GM12872 (cell line): Measurements from ENCODE around the gene APBB2.

Experiments used
- CTCF ChIP-seq: IDR thresholded peaks from 3 replicates; pipeline ENCODE4 v1.5.1; 2011; ENCODE audit warnings: low read depth, mild to moderate bottlenecking, low read length, moderate library complexity; ENCODE audit not compliant: insufficient read depth

APBB2 gene

DNA sequence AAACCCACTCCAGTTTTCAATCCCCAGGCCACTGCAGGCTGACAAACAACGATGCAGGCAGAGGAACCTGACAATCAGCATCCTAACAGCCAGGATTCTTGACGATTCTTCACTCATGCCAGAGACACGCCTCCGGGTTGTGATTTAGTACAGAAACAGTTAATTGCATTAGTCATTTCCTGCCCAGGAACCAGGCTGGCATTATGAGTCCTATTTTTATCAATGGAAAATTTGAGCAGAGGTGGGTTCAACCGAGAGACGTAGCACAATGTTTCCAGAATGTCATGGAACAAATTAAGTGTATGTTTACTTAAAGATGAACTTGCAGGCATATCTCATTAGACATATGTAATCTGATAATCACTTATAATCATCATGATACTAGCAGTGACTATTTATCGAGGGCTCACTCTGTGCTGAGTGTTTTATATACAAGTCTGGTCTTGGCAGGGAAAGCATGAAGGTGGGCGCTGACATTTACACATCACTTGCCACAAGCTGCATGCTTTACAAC is 304.9 kb downstream of the APBB2 start:
- TF ChIP-seq CTCF: no peak

DNA sequence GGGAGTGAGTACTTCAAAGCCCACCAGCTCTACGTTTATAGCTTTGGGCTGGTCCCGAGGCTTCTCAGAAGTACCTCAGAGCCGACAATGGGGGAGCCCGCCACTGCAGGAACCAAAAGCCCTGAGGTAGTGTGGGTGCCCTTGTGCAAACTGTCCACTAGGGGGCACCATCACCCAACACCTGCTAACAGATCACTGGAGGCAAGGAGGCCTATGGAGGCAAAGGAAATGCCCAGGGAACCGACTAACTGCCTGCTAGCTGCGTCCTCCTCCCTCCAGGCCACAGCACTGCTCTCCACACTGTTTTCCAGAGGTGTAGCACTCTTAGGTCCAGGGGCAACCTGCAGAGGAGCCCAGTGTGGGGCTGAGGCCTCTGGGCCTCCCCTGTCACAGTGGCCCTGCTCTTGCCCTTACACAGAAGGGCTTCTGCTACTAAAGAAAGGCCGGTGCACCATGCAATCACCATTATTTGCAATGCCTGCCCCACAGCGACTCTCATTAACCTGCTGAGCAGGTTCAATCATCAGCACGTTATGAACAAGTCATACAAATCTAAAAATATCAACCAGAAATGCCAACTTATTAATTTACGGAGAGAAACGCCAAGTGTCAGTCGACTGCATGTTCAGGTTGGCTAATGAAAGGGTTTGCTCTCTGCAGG is 305.5 kb downstream of the APBB2 start:
- peak; percentile 98 for TF ChIP-seq CTCF

DNA sequence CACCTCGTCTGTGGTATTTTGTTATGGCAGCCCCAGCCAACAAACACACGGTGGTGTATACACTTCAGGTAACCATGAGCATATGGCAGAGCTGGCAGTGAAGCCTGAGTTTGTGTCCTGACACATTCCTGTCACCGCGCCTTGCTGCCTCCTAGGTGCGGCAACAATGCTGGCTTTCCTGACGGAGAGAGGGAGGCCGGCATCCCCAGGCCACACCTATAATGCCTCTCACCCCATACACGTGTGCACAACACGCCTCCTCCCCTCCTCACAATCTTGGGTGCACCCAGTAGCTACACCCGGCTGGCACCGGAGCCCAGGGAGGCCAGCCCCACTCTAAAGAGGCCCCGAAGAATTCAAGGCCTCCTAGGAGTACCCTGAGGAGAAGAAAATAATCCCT is 306.0 kb downstream of the APBB2 start:
- no peak for TF ChIP-seq CTCF

DNA sequence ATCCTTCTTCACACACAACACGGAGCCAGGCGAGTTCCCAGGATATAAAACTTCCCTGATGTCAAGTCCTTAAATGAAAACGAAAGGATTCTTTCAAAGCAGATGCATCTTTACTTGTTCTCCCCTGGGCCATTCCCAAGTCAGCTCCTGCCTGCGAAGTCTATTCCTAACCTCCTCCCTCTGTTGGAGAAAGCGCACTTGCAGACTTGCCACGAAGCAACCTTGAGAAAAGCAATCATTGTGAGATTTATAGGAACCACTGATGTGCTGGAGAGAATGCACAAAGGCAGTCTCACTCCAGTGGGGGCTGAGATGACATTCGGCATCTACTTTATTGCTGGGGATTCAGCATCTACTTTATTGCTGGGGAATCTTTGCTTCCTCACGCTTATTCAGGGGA is 308.9 kb downstream of the APBB2 start:
- no peak for TF ChIP-seq CTCF

DNA sequence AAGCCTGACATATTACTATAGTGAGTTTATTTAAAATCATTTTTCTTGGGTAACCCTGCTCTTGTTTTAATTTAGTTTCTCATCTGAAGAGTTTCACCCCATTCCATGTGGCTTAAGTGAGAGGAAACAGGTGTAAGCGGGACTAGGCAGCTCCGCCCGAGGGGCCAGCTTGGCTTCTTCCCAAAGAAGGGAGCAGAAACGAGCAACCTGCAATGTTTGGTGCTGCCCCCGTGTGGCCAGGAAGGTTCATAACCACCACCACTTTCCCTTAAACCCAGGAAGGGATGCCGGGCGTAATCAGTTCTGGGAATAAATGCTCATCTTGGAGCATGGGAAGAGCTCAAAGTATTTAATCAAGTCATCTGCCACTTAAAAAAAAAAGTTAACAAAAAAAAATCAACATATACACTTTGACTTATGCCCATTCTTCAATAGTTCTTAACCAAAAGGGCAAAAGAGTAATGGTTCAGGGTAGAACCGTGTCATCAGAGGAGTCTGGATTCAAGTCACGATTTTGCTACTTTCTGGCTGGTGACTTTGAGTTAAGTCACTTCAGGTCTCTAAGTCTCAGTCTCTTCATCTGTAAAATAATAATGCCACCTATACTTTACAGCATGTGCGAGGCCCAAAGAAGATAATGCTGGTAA is 316.7 kb downstream of the APBB2 start:
- TF ChIP-seq CTCF: peak; percentile 88

GRCh38 chr4:40890764-40891163 is 323.6 kb downstream of the APBB2 start:
- no peak for TF ChIP-seq CTCF

DNA sequence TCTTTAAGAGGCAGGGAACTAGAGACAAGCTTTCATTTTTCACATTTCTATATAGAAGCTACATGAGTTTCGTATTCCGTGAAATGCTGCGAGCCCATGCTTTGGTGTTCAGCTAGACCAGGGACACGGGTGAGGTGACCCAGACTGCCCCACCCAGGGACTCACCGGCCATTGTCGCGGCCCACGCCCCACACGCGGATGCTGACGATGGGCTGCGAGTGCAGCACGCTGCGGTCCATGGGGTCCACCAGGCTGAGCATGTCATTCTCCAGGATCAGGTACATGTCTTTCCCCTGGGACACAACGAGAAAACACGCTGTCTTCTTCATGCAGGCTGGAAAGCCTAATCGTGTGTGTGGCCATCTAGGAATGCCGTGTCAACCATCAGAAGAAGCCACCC is 324.1 kb downstream of the APBB2 start:
- no peak for TF ChIP-seq CTCF
